Measurements from ENCODE around the gene SLC16A10.
"Not testable (repeated sequence)": the region's sequence is repeated elsewhere in the genome, so short reads cannot be mapped to it uniquely, and the experiment has no call there.

SLC16A10 gene

GRCh38 chr6:111195656-111196055 lies 108.4 kb downstream of the SLC16A10 start:
- Histone ChIP-seq H3K4me1 (ENCODE audit: control insufficient read depth, insufficient read depth, low read length, poor library complexity, severe bottlenecking) (peaks cover 3% of the 10 kb centered on the region), H3K9me3 (ENCODE audit: control insufficient read depth, low read length) (no peaks in the 10 kb centered on the region), H3K4me3 (ENCODE audit: insufficient read depth, low read depth, low read length, poor library complexity, severe bottlenecking) (no peak overlapping the region), H3K27me3 (replicated peaks; ENCODE audit: control insufficient read depth, insufficient read depth, low read length, poor library complexity, severe bottlenecking) (no peaks in the 10 kb centered on the region), H3K36me3 (ENCODE audit: control insufficient read depth, insufficient read depth, low read length) (no peaks in the 10 kb centered on the region), H3K27ac (ENCODE audit: insufficient read depth, low read length, poor library complexity, severe bottlenecking) (no peak overlapping the region)
- DNase-seq = no peak

DNA sequence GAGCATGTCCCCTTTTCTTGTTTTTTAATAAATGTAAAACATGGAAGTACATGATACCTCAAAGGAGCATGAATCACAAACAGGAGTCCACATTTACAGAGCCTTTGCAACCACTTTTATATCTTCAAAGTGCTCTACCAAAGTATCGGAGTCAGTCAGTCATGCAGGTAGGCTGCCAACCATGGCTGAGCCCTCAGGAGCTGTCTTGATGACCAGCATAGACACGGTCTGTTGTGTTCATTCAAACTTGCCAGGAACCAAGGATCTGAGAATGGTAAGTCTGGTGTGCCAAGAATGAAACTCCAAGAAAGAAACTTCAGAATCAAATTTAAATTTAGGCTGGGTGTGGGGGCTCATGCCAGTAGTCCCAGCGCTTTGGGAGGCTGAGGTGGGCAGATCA lies 111.5 kb downstream of the SLC16A10 start:
- peaks cover 3% of the 10 kb centered on the region for H3K4me1 ChIP-seq (ENCODE audit: control insufficient read depth, insufficient read depth, low read length, poor library complexity, severe bottlenecking)
- DNase-seq = no peak
- no peak overlapping the region for H3K27ac ChIP-seq (ENCODE audit: insufficient read depth, low read length, poor library complexity, severe bottlenecking)
- no peaks in the 10 kb centered on the region for H3K36me3 ChIP-seq (ENCODE audit: control insufficient read depth, insufficient read depth, low read length)
- H3K27me3 ChIP-seq (replicated peaks; ENCODE audit: control insufficient read depth, insufficient read depth, low read length, poor library complexity, severe bottlenecking) = no peaks in the 10 kb centered on the region
- H3K9me3 ChIP-seq (ENCODE audit: control insufficient read depth, low read length) = no peaks in the 10 kb centered on the region
- no peak overlapping the region for H3K4me3 ChIP-seq (ENCODE audit: insufficient read depth, low read depth, low read length, poor library complexity, severe bottlenecking)

DNA sequence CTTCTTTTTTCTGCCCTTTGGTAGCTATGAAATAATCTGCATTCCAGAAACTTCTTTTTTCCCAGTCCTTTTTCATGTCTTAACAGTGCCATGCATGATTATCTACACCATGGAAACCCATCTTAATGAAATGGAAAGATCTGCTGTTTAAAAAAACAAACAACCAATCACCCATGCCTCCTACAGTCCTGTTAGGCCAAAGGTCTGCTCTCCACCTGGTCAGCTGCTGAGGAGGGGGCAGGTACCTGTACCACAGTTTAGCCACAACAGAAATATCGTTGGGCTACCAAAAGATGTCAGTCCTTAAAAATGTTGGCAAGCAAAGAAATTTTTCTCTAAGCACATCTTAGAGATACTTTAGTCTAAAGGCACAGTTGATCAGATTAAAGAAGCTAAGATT lies 112.6 kb downstream of the SLC16A10 start:
- H3K36me3 ChIP-seq (ENCODE audit: control insufficient read depth, insufficient read depth, low read length) = no peaks in the 10 kb centered on the region
- H3K27ac ChIP-seq (ENCODE audit: insufficient read depth, low read length, poor library complexity, severe bottlenecking) = no peak overlapping the region
- peaks cover 3% of the 10 kb centered on the region for H3K4me1 ChIP-seq (ENCODE audit: control insufficient read depth, insufficient read depth, low read length, poor library complexity, severe bottlenecking)
- no peak overlapping the region for H3K4me3 ChIP-seq (ENCODE audit: insufficient read depth, low read depth, low read length, poor library complexity, severe bottlenecking)
- DNase-seq = no peak
- no peaks in the 10 kb centered on the region for H3K9me3 ChIP-seq (ENCODE audit: control insufficient read depth, low read length)
- H3K27me3 ChIP-seq (replicated peaks; ENCODE audit: control insufficient read depth, insufficient read depth, low read length, poor library complexity, severe bottlenecking) = no peaks in the 10 kb centered on the region

DNA sequence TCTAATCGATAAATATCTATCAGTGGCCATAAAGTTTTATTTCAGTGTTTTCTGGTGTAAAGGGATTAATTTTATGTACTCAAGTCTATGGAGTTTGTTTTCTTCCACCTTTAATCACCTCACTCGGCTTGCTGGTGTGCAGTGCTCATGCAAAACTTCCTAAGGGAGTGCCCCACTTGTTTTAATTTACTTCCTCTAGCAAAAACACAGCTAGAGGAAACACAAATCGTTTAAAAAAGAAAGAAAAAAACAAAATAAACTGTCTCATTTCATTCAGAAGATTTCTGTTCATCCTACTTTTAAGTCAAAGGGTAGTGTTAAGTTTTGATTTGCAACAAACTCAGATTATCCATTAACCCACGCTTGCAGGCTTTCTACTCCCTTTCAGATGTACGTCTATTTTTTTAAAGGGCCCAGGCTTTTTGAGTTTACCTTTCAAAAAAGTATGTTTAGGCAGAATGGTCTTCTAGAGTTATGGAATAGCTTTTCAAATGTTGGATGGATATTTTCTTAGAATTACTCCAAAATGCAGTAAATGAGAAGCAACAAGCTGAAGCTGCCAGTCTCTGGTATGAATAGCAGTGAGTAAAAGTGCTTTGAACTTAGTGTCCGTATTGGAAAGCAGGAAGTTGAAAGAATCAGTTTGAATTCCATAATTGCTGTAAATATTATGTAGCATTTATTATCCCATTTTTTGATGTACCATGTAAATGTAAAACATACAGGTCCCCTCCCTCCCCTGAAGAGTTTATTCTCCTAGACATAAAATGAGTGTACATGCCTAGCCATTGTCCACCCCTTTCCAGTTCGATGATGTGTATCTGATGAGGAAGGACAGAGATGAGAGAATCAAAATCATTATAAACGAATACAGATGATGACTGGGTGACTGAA lies 113.3 kb downstream of the SLC16A10 start:
- H3K27me3 ChIP-seq (replicated peaks; ENCODE audit: control insufficient read depth, insufficient read depth, low read length, poor library complexity, severe bottlenecking) = no peaks in the 10 kb centered on the region
- H3K36me3 ChIP-seq (ENCODE audit: control insufficient read depth, insufficient read depth, low read length) = no peaks in the 10 kb centered on the region
- no peak for DNase-seq
- H3K9me3 ChIP-seq (ENCODE audit: control insufficient read depth, low read length) = no peaks in the 10 kb centered on the region
- H3K27ac ChIP-seq (ENCODE audit: insufficient read depth, low read length, poor library complexity, severe bottlenecking) = no peak overlapping the region
- peaks cover 3% of the 10 kb centered on the region for H3K4me1 ChIP-seq (ENCODE audit: control insufficient read depth, insufficient read depth, low read length, poor library complexity, severe bottlenecking)
- no peak overlapping the region for H3K4me3 ChIP-seq (ENCODE audit: insufficient read depth, low read depth, low read length, poor library complexity, severe bottlenecking)

DNA sequence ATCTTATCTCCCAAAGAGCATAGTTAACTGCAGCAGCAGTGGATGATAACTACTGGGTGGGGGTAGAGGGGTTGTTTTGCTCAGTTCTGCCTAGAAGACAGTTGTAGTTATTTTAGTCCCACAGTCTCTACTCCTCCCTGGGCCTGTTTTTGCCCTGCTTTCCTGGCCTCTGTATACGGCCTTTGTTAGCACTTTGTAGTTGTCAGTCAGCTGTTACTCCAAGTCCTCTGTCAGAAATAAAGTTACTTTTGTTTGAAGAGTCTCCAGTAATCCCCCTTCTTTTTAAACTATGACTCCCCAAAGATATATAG lies 113.9 kb downstream of the SLC16A10 start:
- H3K9me3 ChIP-seq (ENCODE audit: control insufficient read depth, low read length) = no peaks in the 10 kb centered on the region
- DNase-seq = no peak
- no peaks in the 10 kb centered on the region for H3K36me3 ChIP-seq (ENCODE audit: control insufficient read depth, insufficient read depth, low read length)
- no peak overlapping the region for H3K27ac ChIP-seq (ENCODE audit: insufficient read depth, low read length, poor library complexity, severe bottlenecking)
- H3K4me1 ChIP-seq (ENCODE audit: control insufficient read depth, insufficient read depth, low read length, poor library complexity, severe bottlenecking) = peaks cover 3% of the 10 kb centered on the region
- H3K4me3 ChIP-seq (ENCODE audit: insufficient read depth, low read depth, low read length, poor library complexity, severe bottlenecking) = no peak overlapping the region
- H3K27me3 ChIP-seq (replicated peaks; ENCODE audit: control insufficient read depth, insufficient read depth, low read length, poor library complexity, severe bottlenecking) = no peaks in the 10 kb centered on the region

DNA sequence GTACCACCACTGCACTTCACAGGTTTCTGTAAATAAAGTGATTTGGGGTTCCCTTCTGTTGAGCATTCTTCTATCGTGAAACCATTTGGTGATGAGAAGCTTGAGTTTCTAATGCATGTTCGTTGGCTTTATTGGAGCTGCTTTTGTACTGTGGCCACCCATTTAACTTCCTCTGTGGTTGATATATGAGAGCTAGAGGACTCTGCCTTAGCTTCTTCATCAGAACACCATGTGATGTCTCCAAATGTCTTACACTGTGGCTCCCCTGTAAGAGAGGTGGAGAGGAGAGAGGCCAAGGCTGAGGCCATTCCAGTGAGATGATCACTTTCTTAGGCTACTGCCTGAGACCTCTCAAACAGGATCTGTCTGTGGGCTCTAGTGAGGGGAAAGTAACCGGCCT lies 114.5 kb downstream of the SLC16A10 start:
- H3K9me3 ChIP-seq (ENCODE audit: control insufficient read depth, low read length) = no peaks in the 10 kb centered on the region
- H3K36me3 ChIP-seq (ENCODE audit: control insufficient read depth, insufficient read depth, low read length) = no peaks in the 10 kb centered on the region
- H3K4me3 ChIP-seq (ENCODE audit: insufficient read depth, low read depth, low read length, poor library complexity, severe bottlenecking) = no peak overlapping the region
- H3K27me3 ChIP-seq (replicated peaks; ENCODE audit: control insufficient read depth, insufficient read depth, low read length, poor library complexity, severe bottlenecking) = no peaks in the 10 kb centered on the region
- peaks cover 3% of the 10 kb centered on the region for H3K4me1 ChIP-seq (ENCODE audit: control insufficient read depth, insufficient read depth, low read length, poor library complexity, severe bottlenecking)
- no peak for DNase-seq
- H3K27ac ChIP-seq (ENCODE audit: insufficient read depth, low read length, poor library complexity, severe bottlenecking) = no peak overlapping the region

DNA sequence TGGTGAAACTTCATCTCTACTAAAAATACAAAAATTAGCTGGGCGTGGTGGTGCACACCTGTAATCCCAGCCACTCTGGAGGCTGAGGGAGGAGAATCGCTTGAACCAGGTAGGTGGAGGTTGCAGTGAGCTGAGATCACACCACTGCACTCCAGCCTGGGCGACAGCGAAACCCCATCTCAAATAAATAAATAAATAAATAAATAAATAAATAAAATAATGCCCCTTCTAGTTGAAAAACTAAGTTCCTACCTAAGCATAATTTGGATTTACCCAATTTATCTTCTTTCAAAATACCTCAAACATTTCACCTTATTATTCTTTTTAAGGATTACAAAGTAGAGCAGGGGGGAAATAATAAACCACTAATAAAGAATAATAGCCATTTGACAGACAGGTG lies 116.2 kb downstream of the SLC16A10 start:
- not testable (repeated sequence) for H3K9me3 ChIP-seq (ENCODE audit: control insufficient read depth, low read length); H3K4me1 ChIP-seq (ENCODE audit: control insufficient read depth, insufficient read depth, low read length, poor library complexity, severe bottlenecking); H3K27ac ChIP-seq (ENCODE audit: insufficient read depth, low read length, poor library complexity, severe bottlenecking); H3K4me3 ChIP-seq (ENCODE audit: insufficient read depth, low read depth, low read length, poor library complexity, severe bottlenecking); H3K36me3 ChIP-seq (ENCODE audit: control insufficient read depth, insufficient read depth, low read length); DNase-seq; H3K27me3 ChIP-seq (replicated peaks; ENCODE audit: control insufficient read depth, insufficient read depth, low read length, poor library complexity, severe bottlenecking)

- H3K4me3 ChIP-seq (ENCODE audit: insufficient read depth, low read depth, low read length, poor library complexity, severe bottlenecking) = no peak overlapping the region
- H3K4me1 ChIP-seq (ENCODE audit: control insufficient read depth, insufficient read depth, low read length, poor library complexity, severe bottlenecking) = peaks cover 3% of the 10 kb centered on the region
These were observed 117.0 kb downstream of the SLC16A10 start for GRCh38 chr6:111204305-111204704.

DNA sequence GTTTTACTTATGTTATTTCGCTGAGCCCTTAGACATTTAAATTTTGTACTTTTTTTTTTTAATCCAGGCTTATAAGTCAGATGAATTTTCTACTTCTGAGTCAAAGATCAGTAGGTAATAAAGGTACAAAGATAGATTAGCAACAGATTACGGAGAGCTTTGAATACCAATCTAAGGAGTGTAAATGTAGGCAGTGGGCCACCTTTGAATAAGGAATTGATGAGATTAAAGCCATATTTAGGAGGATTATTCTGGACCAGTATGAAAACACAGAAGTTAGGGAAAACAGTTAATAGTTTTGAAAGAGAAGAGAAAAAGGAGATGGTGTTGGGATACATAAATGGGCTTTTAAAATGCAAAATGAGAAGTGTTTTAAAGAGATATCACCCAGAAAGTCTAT lies 117.6 kb downstream of the SLC16A10 start:
- Histone ChIP-seq H3K27ac (ENCODE audit: insufficient read depth, low read length, poor library complexity, severe bottlenecking) (no peak overlapping the region), H3K36me3 (ENCODE audit: control insufficient read depth, insufficient read depth, low read length) (no peaks in the 10 kb centered on the region), H3K4me3 (ENCODE audit: insufficient read depth, low read depth, low read length, poor library complexity, severe bottlenecking) (no peak overlapping the region), H3K9me3 (ENCODE audit: control insufficient read depth, low read length) (no peaks in the 10 kb centered on the region), H3K27me3 (replicated peaks; ENCODE audit: control insufficient read depth, insufficient read depth, low read length, poor library complexity, severe bottlenecking) (no peaks in the 10 kb centered on the region), H3K4me1 (ENCODE audit: control insufficient read depth, insufficient read depth, low read length, poor library complexity, severe bottlenecking) (peaks cover 2% of the 10 kb centered on the region)
- no peak for DNase-seq

More at GRCh38 chr6:111204305-111204704, 117.0 kb downstream of the SLC16A10 start:
- DNase-seq = no peak
- H3K9me3 ChIP-seq (ENCODE audit: control insufficient read depth, low read length) = no peaks in the 10 kb centered on the region
- H3K27me3 ChIP-seq (replicated peaks; ENCODE audit: control insufficient read depth, insufficient read depth, low read length, poor library complexity, severe bottlenecking) = no peaks in the 10 kb centered on the region
- no peak overlapping the region for H3K27ac ChIP-seq (ENCODE audit: insufficient read depth, low read length, poor library complexity, severe bottlenecking)
- H3K36me3 ChIP-seq (ENCODE audit: control insufficient read depth, insufficient read depth, low read length) = no peaks in the 10 kb centered on the region

- no peak overlapping the region for H3K4me3 ChIP-seq (ENCODE audit: insufficient read depth, low read depth, low read length, poor library complexity, severe bottlenecking)
- no peaks in the 10 kb centered on the region for H3K27me3 ChIP-seq (replicated peaks; ENCODE audit: control insufficient read depth, insufficient read depth, low read length, poor library complexity, severe bottlenecking)
- no peak overlapping the region for H3K27ac ChIP-seq (ENCODE audit: insufficient read depth, low read length, poor library complexity, severe bottlenecking)
- no peaks in the 10 kb centered on the region for H3K4me1 ChIP-seq (ENCODE audit: control insufficient read depth, insufficient read depth, low read length, poor library complexity, severe bottlenecking)
- H3K36me3 ChIP-seq (ENCODE audit: control insufficient read depth, insufficient read depth, low read length) = no peaks in the 10 kb centered on the region
- no peak for DNase-seq
- H3K9me3 ChIP-seq (ENCODE audit: control insufficient read depth, low read length) = no peaks in the 10 kb centered on the region
These were observed 118.2 kb downstream of the SLC16A10 start for GRCh38 chr6:111205502-111205901.

Measured in effector memory CD4-positive, alpha-beta T cell (primary cell).